CD1c-positive myeloid dendritic cell (primary cell): ENCODE results near the gene POLR1E.

Experiments
- DNase-seq: peaks from one replicate; pipeline ENCODE4 v3.0.0-alpha.2; 2016; ENCODE audit errors: extremely low spot score

POLR1E gene

DNA sequence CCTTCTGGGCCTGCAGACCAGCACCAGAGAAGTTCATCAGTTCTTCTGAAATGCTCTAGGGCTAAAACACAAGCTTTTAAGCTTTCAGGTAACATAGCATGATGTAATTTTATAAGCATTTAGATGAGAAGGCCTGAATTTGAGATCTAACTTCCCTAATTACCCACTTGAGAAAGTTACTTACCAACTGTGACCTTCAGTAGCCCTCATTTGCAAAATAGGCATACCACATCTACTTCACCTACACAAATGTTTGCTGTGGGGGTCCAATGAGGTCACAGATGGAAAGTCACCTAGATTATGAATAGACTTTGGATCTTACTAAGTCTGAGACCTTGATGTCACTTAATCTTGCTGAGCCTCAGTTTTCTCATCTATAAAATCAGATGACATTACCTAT is 53.9 kb downstream of the POLR1E start:
- no peak for DNase-seq

DNA sequence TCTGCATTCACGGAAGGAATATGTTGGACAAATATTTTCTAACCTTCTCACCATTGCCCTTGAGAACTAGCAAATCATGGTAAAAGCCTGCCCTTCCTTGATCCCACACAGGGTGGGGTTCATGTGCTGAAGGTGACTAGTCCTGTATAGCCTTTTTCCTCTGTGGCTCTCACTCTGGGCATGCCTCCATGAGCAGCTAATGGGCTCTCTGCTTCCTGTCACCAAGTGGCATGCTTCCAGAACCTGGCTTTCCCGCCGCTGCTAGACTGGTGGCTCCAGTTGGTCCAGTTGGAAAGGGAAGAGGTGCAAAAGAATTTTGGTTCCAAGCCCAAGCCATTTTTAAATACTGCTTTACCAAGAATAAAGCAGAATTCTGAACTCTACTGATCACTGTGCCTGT is 54.9 kb downstream of the POLR1E start:
- DNase-seq: no peak

DNA sequence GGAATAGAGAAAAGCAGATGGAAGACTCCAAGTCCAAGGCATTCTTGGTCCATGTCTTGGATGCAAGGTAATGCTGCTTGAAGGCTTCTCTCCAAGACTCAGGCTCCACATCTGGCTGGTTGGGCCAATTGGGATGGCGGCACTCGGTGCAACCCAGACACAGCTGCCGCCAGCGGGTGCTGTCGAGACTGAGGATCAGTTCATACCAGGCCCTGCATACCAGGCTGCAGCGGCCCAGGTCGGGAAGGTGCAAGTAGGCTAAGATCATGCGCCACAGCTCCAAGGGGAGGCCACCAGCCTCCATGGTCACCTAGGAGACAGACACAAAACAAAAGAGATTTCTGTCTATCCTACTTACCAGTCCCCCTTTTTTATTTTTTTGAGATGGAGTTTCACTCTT is 55.7 kb downstream of the POLR1E start:
- no peak for DNase-seq

DNA sequence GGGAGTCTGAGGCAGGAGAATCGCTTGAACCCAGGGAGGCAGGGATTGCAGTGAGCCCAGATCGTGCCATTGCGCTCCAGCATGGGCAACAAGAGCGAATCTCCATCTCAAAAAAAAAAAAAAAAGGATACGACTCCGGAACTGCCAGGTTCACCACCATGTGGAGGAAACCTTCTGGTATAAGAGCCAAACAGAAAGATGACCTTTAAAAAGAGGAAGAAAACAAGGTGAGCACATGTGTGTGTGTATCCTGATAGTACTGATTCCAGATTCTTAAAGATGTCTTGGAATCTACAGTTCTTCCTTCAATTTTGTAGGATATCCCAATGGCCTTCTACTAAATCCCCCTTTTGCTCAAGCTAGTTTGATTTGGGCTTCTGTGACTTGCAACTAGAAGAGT is 56.7 kb downstream of the POLR1E start:
- no peak for DNase-seq

DNA sequence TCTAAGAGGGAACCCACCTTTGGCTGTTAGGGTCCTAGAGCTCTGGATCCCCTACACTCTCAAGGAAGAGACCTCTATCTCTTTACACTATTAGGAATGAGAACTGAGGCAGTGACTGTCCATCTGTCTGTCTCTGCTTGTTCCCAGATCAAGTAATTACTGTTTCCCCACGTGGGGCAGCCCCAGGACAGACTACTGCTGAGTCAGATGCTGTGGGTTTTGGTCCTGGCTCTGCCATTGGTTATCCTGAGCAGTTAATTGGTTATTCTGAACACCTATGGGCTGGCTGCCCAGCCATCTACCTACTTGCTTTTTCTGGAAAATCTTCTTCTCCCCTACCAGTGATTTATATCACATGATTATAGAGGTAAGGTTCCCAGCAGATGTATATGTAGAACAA is 57.1 kb downstream of the POLR1E start:
- DNase-seq: no peak

DNA sequence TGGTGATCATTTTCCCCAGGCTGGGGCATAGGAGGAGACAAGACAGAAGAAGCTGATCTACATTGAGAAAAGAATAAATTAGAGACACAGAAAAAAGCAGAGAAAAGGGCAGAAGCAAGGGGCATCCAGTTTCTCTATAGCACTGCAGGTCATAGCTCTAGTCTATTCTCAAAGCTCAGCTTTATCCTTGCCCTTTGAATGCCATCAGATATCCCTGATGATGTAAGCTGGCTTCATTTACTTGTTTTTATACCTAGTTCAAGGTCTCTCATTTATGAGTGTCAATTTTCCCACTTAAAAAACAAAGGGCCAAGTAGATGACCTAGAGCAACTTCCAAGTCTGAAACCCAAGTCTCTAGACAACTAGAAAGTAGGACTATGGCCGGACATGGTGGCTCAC is 57.7 kb downstream of the POLR1E start:
- DNase-seq: no peak

DNA sequence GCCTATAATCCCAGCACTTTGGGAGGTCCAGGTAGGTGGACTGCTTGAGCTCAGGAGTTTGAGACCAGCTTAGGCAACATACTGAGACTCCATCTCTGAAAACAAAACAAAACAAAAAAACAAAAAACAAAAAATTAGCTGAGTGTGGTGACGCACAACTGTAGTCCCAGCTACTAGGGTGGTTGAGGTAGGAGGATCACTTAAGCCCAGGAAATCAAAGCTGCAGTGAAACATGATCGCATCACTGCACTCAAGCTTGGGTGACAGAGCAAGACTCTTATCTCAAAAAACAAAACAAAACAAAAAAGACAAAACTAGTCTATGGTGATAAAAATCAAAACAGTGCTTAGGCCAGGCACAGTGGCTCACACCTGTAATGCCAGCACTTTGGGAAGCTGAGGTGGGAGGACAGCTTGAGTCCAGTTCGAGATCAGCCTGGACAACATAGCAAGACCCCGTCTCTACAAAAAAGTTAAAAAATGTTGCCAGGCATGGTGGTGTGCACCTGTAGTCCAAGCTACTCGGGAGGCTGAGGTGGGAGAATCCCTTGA is 61.7 kb downstream of the POLR1E start:
- no peak for DNase-seq

DNA sequence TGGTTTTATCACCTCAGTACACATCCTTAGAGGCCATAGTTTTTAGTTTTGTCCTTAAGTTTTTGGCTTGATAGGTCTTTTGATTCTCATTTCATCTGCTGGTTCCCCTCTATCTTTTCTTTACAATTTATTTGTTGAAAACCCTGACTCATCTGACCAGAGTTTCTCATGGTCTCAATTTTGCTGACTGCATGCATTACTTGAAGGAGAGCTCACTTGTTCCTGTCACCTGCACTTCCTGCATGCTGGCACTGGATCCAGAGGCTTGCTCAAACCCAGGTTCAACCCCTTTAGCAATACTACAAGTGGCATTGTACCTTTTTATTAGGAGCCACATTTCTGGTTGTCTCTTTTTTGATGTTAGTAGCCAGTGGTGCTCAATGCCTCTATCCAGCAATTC is 63.8 kb downstream of the POLR1E start:
- DNase-seq: no peak

DNA sequence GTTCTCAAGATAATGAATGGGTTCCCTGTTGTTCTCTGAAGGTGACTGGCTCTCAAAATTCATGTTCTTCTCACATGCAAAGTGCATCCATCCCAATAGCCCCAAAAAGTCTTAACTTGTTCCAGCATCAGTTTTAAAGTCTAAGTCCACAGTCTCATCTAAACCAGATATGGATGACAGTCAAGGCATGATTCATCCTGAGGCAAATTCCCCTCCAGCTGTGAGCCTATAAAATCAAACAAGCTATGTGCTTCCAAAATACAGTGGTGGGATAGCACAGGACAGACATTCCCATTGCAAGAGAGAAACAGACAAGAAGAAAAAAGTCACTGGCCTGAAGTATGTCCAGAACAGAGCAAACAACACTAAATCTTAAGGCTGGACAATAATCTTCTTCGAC is 65.0 kb downstream of the POLR1E start:
- DNase-seq: no peak

DNA sequence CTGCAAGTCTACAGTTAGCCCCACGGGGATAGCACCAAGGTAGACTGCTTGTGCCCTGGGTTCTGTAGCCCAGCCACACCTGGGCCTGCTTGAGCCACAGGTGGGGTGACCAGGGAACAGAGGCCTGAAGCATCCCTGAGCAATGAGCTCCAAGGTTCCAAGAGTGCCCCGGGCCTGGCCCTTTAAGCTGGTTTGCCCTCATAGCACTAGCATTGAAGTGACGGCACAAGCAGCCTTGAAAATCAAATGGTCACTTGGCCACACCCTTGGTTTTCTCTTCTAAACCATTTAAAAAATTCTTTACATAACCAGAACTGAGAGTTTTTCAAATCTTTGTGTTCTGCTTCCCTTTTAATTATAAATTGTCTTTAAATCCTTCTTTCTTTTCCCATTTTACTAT is 65.7 kb downstream of the POLR1E start:
- DNase-seq: no peak

DNA sequence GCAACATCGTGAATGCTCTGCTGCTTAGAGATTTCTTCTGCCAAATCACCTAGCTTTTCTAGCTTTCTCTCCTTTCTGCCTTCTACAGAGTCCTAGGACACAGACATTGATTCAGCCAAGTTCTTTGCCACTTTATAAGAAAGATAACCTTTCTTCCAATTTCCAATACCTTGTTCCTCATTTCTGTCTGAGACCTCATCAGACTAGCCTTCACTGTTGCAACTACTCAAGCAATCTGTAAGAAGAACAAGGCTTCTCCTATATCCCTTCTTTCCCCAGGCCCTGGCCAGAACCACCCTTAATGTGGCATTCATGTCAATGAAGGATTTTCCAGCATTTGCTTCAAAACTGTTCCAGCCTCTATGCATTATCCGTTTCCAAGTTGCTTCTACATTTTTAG is 66.1 kb downstream of the POLR1E start:
- no peak for DNase-seq
